NCI-H526 treated with DMSO at 0.1 percent for 48 hours (cell line): ENCODE results near the gene P3H2.

Source experiments
- DNase-seq: peaks from one replicate; lab custom pipeline; 2025; lab: John Stamatoyannopoulos, UW

Gene P3H2

GRCh38 chr3:190016966-190017365 lies 103.7 kb downstream of the P3H2 start:
- no peak for DNase-seq

GRCh38 chr3:190014940-190015339 lies 105.8 kb downstream of the P3H2 start:
- no peak for DNase-seq

GRCh38 chr3:190013943-190014924 lies 106.5 kb downstream of the P3H2 start:
- no peak for DNase-seq

GRCh38 chr3:190012784-190013183 lies 107.9 kb downstream of the P3H2 start:
- no peak for DNase-seq

GRCh38 chr3:190012314-190012782 lies 108.3 kb downstream of the P3H2 start:
- DNase-seq: no peak

- DNase-seq: no peak
These were observed 110.2 kb downstream of the P3H2 start for GRCh38 chr3:190010486-190010885.

- no peak for DNase-seq
These were observed 111.1 kb downstream of the P3H2 start for GRCh38 chr3:190009614-190010013.

GRCh38 chr3:190008432-190008831 lies 112.3 kb downstream of the P3H2 start:
- no peak for DNase-seq

- no peak for DNase-seq
These were observed 115.2 kb downstream of the P3H2 start for GRCh38 chr3:190005343-190006113.

GRCh38 chr3:190004656-190005055 lies 116.0 kb downstream of the P3H2 start:
- no peak for DNase-seq

GRCh38 chr3:190003681-190004123 lies 117.0 kb downstream of the P3H2 start:
- DNase-seq: no peak

GRCh38 chr3:190003068-190003467 lies 117.6 kb downstream of the P3H2 start:
- DNase-seq: no peak

GRCh38 chr3:190001426-190001825 lies 119.3 kb downstream of the P3H2 start:
- DNase-seq: no peak

- DNase-seq: no peak
These were observed 119.9 kb downstream of the P3H2 start for GRCh38 chr3:190000861-190001196.

GRCh38 chr3:190000187-190000860 lies 120.4 kb downstream of the P3H2 start:
- DNase-seq: no peak

- DNase-seq: no peak
These were observed 121.0 kb downstream of the P3H2 start for GRCh38 chr3:189999718-190000117.

GRCh38 chr3:189995129-189995528 lies 125.6 kb downstream of the P3H2 start:
- DNase-seq: no peak

GRCh38 chr3:189990826-189991225 lies 129.9 kb downstream of the P3H2 start:
- DNase-seq: no peak

GRCh38 chr3:189988854-189989253 lies 131.8 kb downstream of the P3H2 start:
- no peak for DNase-seq

GRCh38 chr3:189988322-189988721 lies 132.4 kb downstream of the P3H2 start:
- no peak for DNase-seq

- no peak for DNase-seq
These were observed 134.7 kb downstream of the P3H2 start for GRCh38 chr3:189985948-189986347.

- DNase-seq: no peak
These were observed 137.1 kb downstream of the P3H2 start for GRCh38 chr3:189983612-189984011.
